Memory B cell (primary cell): Measurements from ENCODE around the gene PRSS12.

Experiments
- ATAC-seq: fragments of 150-1000 bp; cut with Tn5 transposase; 2 replicates; pipeline ENCODE4 v1.10.0; 2021; ENCODE audit warnings: low read depth, mild to moderate bottlenecking, moderate library complexity
- DNase-seq, 2 donors: peaks; one replicate each; pipeline ENCODE4 v3.0.0; 2022; ENCODE audit warnings: low spot score in 2 of 2
- H3K27ac Mint-ChIP-seq: one replicate; pipeline ENCODE4 v1.8.0; 2022; ENCODE audit warnings: mild to moderate bottlenecking, moderate library complexity, mixed read lengths
- H3K27me3 Mint-ChIP-seq: one replicate; pipeline ENCODE4 v1.8.0; 2022; ENCODE audit warnings: mixed read lengths
- H3K36me3 Mint-ChIP-seq: one replicate; pipeline ENCODE4 v1.8.0; 2022; ENCODE audit warnings: mild to moderate bottlenecking, mixed read lengths
- H3K4me1 Mint-ChIP-seq: one replicate; pipeline ENCODE4 v1.8.0; 2022; ENCODE audit warnings: mixed read lengths
- H3K4me3 Mint-ChIP-seq: one replicate; pipeline ENCODE4 v1.8.0; 2022; ENCODE audit warnings: mild to moderate bottlenecking, moderate library complexity, mixed read lengths
- H3K9me3 Mint-ChIP-seq: one replicate; pipeline ENCODE4 v1.8.0; 2022; ENCODE audit warnings: mixed read lengths

PRSS12 gene

DNA sequence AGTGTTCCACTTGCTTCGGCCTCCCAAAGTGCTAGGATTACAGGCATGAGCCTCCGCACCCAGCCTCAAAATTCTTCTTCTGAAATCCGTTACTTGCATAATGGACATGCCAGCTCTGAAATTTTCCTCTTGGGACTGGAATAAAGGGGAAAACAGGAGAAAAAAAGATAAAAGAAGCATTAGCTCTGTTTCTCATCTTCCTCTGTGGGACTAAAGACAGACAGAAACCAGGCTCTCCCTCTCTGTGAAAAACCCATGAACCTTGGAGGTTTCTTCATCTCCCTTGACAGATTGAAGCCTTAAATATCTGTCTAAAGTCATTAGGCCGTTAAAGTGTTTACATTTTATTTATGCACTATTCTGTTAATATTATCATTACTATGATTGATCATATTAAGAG is 19.4 kb upstream of the PRSS12 start:
- Mint-ChIP-seq H3K27me3 (peaks cover 6% of the 10 kb centered on the region), H3K9me3 (no peaks in the 10 kb centered on the region), H3K27ac (no peak overlapping the region), H3K4me1 (no peaks in the 10 kb centered on the region), H3K36me3 (no peaks in the 10 kb centered on the region), H3K4me3 (no peak overlapping the region)
- no peak for DNase-seq
- no peak for ATAC-seq

DNA sequence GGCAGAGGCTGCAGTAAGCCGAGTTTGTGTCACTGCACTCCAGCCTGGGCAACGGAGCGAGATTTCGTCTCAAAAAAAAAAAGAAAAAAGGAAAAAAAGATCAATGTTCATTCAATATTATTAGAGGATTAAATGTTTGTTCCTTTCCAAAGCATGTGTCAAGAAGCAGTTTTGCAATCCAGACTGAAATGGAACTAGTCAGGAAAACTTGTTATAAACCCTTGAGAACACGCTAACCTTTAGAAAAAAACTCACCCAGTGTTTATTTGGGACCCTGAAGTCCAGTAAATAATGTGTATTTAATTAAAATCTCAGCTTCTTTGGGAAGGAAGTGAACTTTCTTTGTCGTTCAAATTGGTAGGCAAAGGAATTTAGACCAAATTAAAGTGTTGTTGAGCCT is 16.4 kb upstream of the PRSS12 start:
- ATAC-seq = no peak
- peaks cover 6% of the 10 kb centered on the region for H3K27me3 Mint-ChIP-seq
- H3K27ac Mint-ChIP-seq = no peak overlapping the region
- H3K36me3 Mint-ChIP-seq = no peaks in the 10 kb centered on the region
- DNase-seq = no peak
- H3K9me3 Mint-ChIP-seq = no peaks in the 10 kb centered on the region
- H3K4me3 Mint-ChIP-seq = no peak overlapping the region
- no peaks in the 10 kb centered on the region for H3K4me1 Mint-ChIP-seq

DNA sequence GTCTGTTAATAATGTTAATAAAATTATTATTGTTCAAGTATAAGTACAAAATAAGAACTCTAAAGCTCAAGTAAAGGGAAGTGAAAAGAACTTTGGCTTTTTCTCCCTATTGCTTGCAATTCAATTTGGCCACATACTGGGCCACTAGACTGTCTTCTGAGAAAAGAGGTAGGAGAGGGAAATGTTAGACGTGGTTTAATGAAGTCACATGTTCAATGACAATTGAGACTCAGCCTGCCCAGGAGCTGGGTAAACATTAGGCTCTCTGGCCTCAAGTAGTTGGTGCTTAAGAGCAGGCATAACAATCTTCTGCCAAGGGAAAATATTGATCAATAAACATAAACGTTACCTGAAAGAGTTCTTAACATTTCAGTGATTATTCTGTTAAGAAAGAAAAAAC is 15.1 kb upstream of the PRSS12 start:
- peaks cover 8% of the 10 kb centered on the region for H3K27me3 Mint-ChIP-seq
- no peaks in the 10 kb centered on the region for H3K36me3 Mint-ChIP-seq
- H3K4me3 Mint-ChIP-seq = no peak overlapping the region
- no peak for ATAC-seq
- no peaks in the 10 kb centered on the region for H3K9me3 Mint-ChIP-seq
- no peaks in the 10 kb centered on the region for H3K4me1 Mint-ChIP-seq
- H3K27ac Mint-ChIP-seq = no peak overlapping the region
- no peak for DNase-seq

DNA sequence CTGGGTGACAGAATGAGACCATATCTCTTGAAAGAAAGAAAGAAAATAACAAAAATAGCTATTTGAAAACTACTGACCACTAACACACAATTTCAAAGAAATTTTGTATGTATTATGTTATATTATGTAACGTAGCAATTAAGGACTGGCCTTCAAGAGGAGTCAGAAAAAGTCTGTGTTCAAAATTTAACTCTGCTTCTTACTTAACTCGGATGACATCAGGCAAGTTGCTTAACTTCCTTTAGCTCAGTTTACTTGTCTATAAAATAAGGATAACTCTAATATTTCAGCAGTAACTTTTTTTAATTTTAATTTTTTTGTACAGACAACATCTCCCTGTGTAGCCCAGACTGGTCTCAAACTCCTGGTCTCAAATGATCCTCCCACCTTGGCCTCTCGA is 14.6 kb upstream of the PRSS12 start:
- Mint-ChIP-seq H3K9me3 (no peaks in the 10 kb centered on the region), H3K4me1 (no peaks in the 10 kb centered on the region), H3K27ac (no peak overlapping the region), H3K27me3 (peaks cover 8% of the 10 kb centered on the region), H3K36me3 (no peaks in the 10 kb centered on the region), H3K4me3 (no peak overlapping the region)
- DNase-seq (no peak), ATAC-seq (no peak)

DNA sequence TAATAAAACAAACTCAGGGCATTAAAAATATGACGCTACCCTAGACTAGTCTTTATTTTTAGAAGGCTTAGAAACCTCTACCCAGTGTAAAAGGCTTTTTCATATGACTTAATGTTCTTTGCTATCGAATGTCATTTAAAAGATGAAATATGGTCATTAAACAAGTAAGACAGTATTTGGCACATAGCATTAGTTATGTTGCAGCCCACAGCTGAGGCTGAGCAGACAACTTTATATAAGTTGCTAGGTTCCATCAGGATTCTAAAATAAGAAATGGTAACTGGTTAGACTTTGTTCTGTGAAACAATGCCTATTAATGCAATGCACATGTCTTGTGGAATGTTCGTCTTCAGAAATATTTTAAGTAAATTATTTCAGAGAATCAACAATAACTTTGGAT is 10.4 kb upstream of the PRSS12 start:
- no peak overlapping the region for H3K4me3 Mint-ChIP-seq
- no peak overlapping the region for H3K27ac Mint-ChIP-seq
- no peaks in the 10 kb centered on the region for H3K4me1 Mint-ChIP-seq
- peaks cover 6% of the 10 kb centered on the region for H3K27me3 Mint-ChIP-seq
- DNase-seq (no peak), ATAC-seq (no peak)
- no peaks in the 10 kb centered on the region for H3K9me3 Mint-ChIP-seq
- H3K36me3 Mint-ChIP-seq = no peaks in the 10 kb centered on the region

DNA sequence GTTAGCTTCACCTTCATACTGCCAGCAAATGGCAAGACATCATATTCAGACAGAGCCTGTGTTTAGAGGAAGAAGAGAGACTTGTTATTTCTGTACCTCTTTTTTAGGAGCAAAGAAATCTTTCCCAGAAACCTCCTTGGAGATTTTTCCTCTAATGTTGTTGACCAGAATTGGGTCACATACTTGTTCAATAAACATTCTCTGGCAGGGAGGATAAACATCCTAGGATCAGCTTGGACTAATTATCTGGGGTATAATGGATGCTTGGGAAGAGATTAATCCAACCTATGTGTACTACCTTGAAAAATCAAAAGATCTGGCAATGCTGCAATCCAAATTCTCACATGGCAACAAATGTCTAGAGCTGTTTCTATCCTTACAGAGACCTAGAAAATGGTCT is 8.4 kb upstream of the PRSS12 start:
- no peak for DNase-seq
- no peak for ATAC-seq
- no peaks in the 10 kb centered on the region for H3K9me3 Mint-ChIP-seq
- no peaks in the 10 kb centered on the region for H3K36me3 Mint-ChIP-seq
- H3K4me3 Mint-ChIP-seq = no peak overlapping the region
- no peaks in the 10 kb centered on the region for H3K4me1 Mint-ChIP-seq
- H3K27me3 Mint-ChIP-seq = peaks cover 9% of the 10 kb centered on the region
- H3K27ac Mint-ChIP-seq = no peak overlapping the region

DNA sequence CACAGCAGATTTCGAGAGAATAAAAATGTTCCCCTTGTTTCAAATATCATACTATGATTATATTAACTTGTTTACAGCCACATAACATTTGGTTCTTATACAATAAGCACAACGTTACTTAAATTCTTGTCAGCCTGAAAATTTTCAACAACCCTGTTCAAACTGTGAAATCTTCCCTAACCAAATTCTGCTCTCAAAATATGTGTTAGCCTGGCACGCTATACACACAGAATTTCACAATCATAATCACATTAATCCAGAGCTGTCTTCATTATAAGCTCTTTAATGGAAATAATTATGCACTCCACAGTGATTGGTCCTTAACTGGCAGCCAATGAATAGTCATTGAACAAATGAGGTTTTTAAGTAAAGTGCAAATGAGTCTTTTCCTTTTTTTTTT is 7.3 kb upstream of the PRSS12 start:
- no peaks in the 10 kb centered on the region for H3K9me3 Mint-ChIP-seq
- no peak overlapping the region for H3K27ac Mint-ChIP-seq
- no peaks in the 10 kb centered on the region for H3K36me3 Mint-ChIP-seq
- peaks cover 17% of the 10 kb centered on the region for H3K27me3 Mint-ChIP-seq
- no peaks in the 10 kb centered on the region for H3K4me1 Mint-ChIP-seq
- no peak overlapping the region for H3K4me3 Mint-ChIP-seq
- no peak for DNase-seq
- ATAC-seq = no peak

DNA sequence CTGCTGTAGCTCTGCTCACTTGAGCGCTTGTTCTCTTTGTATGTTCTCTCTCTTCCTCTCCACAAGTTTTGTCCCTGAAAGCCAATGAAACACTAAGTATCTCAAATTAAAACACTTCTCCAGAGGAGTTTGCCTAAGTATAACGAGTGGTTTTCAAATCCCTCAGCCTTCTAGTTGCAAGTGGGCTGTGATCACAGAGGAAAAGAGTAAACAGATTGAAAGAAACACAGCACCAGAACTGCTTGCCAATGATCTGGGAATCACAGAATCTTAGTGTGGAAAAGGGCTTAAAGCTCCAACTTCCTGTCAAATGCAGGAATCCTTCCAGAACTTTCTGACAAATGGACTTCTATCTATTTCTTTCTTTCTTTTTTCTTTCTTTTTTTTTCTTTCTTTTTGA is 4.8 kb upstream of the PRSS12 start:
- H3K27ac Mint-ChIP-seq = no peak overlapping the region
- H3K4me1 Mint-ChIP-seq = peaks cover 6% of the 10 kb centered on the region
- no peaks in the 10 kb centered on the region for H3K9me3 Mint-ChIP-seq
- DNase-seq = no peak
- peaks cover 23% of the 10 kb centered on the region for H3K27me3 Mint-ChIP-seq
- H3K4me3 Mint-ChIP-seq = no peak overlapping the region
- ATAC-seq = no peak
- no peaks in the 10 kb centered on the region for H3K36me3 Mint-ChIP-seq

DNA sequence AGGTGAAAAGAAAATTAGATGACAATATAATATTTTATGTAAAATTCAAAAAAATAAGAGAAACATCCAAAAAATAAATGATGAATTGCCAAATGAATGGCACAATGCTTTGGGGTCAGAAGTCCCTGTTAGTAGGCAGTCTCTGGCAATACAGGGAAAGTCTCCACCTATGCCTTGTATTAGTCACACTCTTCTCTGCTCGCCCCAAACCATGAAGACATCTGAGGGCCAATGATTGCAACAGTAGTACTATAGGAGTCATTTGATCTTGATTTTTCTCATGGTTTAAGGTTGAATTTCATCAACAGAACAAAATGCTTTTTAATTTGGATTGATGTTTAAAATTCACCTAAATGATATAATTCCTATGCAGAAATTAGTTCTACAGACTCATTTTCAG is 3.9 kb upstream of the PRSS12 start:
- H3K9me3 Mint-ChIP-seq = no peaks in the 10 kb centered on the region
- peaks cover 24% of the 10 kb centered on the region for H3K27me3 Mint-ChIP-seq
- no peak overlapping the region for H3K4me3 Mint-ChIP-seq
- no peaks in the 10 kb centered on the region for H3K36me3 Mint-ChIP-seq
- peaks cover 8% of the 10 kb centered on the region for H3K4me1 Mint-ChIP-seq
- ATAC-seq (no peak), DNase-seq (no peak)
- no peak overlapping the region for H3K27ac Mint-ChIP-seq

DNA sequence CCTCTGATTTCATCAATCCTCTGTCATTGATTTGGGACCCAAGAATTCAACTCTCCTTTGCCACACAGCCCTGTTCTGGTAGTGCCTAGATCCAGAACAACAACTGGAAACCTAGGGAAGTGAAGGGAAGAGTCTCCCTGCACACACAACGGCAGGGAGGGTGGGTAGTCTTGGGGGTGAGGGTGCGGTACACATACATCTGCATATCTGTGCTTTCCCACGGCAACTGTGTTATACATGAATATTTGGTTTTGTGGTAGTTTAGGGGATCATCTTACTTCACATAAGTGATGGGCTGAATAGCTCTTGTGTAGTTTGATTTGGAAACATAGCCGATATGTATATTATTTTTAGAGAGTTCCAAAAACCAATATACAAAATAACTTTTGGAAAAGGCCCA is 3.3 kb upstream of the PRSS12 start:
- Mint-ChIP-seq H3K36me3 (no peaks in the 10 kb centered on the region), H3K4me3 (no peak overlapping the region), H3K4me1 (peaks cover 10% of the 10 kb centered on the region), H3K27ac (no peak overlapping the region), H3K9me3 (no peaks in the 10 kb centered on the region), H3K27me3 (peaks cover 25% of the 10 kb centered on the region)
- ATAC-seq (no peak), DNase-seq (no peak)

DNA sequence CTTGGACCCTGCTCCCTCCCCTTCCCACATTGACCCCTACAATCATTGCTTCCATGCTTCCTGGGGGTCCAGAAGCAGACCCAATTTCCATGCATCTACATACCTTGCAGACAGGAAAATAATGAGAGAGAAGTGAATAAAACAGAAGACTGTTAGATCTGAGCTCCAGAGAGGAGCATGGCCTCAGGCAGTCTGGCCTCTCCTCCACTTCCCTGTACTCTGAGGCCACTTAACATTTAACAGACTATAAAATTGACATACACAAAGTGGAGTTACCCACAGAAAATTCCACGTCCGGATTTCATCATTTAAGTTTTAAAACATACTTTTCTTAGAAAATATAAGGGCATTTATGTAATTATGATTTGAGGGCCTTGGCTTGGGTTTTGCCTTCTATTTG is 2.1 kb upstream of the PRSS12 start:
- Mint-ChIP-seq H3K4me1 (peaks cover 10% of the 10 kb centered on the region), H3K4me3 (no peak overlapping the region), H3K27me3 (peaks cover 28% of the 10 kb centered on the region), H3K27ac (no peak overlapping the region), H3K9me3 (no peaks in the 10 kb centered on the region), H3K36me3 (no peaks in the 10 kb centered on the region)
- DNase-seq (no peak), ATAC-seq (no peak)

DNA sequence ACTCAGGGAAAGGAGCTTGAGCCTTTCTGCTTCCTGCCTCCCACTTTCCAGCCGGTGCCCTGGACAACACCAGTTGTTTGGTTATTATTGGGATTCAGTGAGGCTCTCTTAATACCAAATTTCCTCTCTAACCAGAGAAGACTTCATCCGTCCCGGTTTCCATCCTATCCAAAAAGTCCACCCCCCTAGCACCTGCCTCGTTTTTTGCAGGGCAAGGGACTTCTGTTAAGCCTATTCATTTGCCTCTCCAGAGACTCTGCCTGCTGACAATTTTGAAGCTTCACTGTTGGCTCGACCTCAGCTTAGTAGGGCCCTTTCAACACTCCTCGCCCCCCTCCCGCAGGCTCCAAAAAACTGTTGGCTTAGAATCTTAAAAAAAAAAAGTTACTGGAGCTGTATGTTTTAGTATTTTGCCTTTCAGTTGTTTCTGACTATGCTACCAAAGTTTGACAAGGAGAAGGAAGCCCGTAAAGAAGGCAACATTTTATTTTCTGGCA is 779 bp upstream of the PRSS12 start:
- Mint-ChIP-seq H3K4me1 (peaks cover 10% of the 10 kb centered on the region), H3K27ac (peak overlapping the region; percentile 70), H3K9me3 (no peaks in the 10 kb centered on the region), H3K27me3 (peaks cover 29% of the 10 kb centered on the region), H3K4me3 (peak overlapping the region; percentile 77), H3K36me3 (no peaks in the 10 kb centered on the region)
- ATAC-seq (no peak), DNase-seq (no peak)

DNA sequence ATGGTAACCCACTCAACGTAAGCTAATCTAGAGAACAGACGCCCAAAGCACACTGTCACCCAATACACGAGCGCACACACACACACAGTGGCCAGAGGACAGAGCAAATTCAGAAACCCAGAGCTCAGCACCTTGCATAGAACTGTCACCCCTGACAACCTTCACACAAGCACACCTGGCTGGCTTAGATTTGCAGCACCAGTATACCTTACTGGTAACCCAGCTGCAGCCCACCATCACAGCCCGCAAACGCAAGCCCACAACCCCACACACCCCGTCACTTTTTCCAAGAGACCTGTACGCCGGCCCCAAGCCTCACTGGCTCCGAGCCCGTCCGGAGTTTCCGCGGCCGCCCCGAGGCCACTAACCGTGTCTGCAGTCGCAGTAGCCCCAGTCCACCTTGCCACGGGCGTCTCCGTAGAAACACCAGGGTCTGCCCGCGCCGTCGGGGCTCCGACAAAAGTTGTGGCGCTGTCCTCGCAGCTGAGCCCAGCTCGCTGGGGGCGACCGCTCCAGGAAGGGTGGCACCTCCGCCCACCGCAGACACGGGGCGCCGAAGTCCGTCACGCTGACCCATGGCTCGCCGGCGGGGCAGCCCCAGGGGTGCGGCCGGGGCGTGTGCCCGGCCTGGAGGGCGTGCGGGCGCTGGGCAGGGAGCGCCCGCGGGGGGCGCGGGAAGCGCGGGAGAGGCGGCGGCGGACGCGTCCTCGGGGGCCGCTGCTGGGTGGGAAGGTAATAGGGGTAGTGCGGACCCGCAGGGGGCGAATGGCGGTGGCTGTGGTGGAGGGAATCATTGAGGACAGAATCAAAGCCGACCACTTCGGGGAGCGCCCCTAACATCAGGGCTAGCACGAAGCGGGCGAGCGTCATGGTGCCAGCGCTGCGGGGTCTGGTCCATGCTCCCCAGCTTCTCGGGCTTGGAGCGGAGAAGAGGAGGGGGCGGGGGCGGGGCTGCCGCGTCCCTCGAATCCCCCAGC is 664 bp downstream of the PRSS12 start:
- ATAC-seq = peak; percentile 16
- H3K27ac Mint-ChIP-seq = no peak overlapping the region

DNA sequence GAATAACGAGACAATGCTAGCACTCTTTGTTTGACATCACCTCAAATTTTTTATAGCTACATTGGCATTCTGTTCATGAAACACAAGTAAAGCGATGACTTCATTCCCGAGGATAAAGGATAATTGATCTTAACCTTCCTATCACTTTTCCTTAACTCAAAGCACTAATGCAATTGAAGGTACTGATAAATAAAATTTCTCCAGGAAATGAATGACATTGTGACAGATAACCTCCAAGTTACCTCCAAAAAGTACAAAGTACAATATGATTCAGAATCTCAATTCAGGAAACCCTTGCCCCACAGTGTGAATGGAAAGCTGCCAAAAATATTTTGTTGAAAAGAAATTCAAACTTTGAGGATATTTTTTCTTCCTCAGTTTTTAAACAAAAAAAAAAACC is 1.8 kb downstream of the PRSS12 start:
- Mint-ChIP-seq H3K4me1 (peaks cover 10% of the 10 kb centered on the region), H3K4me3 (no peak overlapping the region), H3K27ac (no peak overlapping the region), H3K9me3 (no peaks in the 10 kb centered on the region), H3K36me3 (no peaks in the 10 kb centered on the region), H3K27me3 (peaks cover 24% of the 10 kb centered on the region)
- ATAC-seq (no peak), DNase-seq (no peak)

More for the DNA sequence above, 664 bp downstream of the PRSS12 start:
- Mint-ChIP-seq H3K4me1 (peaks cover 10% of the 10 kb centered on the region), H3K36me3 (no peaks in the 10 kb centered on the region), H3K27me3 (peaks cover 26% of the 10 kb centered on the region), H3K9me3 (no peaks in the 10 kb centered on the region), H3K4me3 (peak overlapping the region; percentile 45)
- peak in 1 of 2 donors; percentile 3 for DNase-seq

DNA sequence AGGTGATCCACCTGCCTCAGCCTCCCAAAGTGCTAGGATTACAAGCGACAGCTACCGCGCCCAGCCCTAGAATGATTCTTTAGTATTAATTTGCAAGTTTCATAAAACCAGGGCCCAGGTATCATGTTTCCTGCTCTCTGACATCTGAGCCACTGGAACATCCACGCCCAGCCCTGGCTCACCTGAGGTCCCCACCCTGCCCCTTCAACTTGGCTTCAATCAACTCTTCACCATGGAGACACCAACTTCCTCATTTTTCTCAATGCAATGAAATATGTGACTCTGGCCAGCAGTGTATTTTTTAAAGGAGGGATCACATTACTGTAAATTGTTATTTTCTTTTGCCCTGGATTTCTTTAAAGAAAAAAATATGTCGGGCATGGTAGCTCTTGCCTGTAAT is 3.9 kb downstream of the PRSS12 start:
- Mint-ChIP-seq H3K27me3 (peaks cover 15% of the 10 kb centered on the region), H3K4me1 (peaks cover 10% of the 10 kb centered on the region), H3K27ac (no peak overlapping the region), H3K36me3 (no peaks in the 10 kb centered on the region), H3K9me3 (no peaks in the 10 kb centered on the region), H3K4me3 (no peak overlapping the region)
- DNase-seq = no peak
- no peak for ATAC-seq
